HUES48 (cell line): ENCODE data around the gene PACS1.

Source experiments
- H3K27ac ChIP-seq: one replicate; pipeline ENCODE4 v1.7.0; 2013; ENCODE audit warnings: low read depth, low read length, inconsistent platforms
- H3K27me3 ChIP-seq: 2 replicates; pipeline ENCODE4 v1.6.1; 2013; ENCODE audit warnings: mild to moderate bottlenecking, low read length; ENCODE audit not compliant: control insufficient read depth, insufficient read depth
- H3K36me3 ChIP-seq: 2 replicates; pipeline ENCODE4 v1.6.1; 2013; ENCODE audit warnings: low read length; ENCODE audit not compliant: control insufficient read depth, insufficient read depth
- H3K4me1 ChIP-seq: 2 replicates; pipeline ENCODE4 v1.6.1; 2013; ENCODE audit warnings: mild to moderate bottlenecking, low read length; ENCODE audit not compliant: control insufficient read depth, insufficient read depth
- H3K4me3 ChIP-seq: 2 replicates; pipeline ENCODE4 v1.5.1; 2013; ENCODE audit warnings: mild to moderate bottlenecking, low read depth, low read length
- H3K9ac ChIP-seq: 2 replicates; pipeline ENCODE4 v1.6.1; 2013; ENCODE audit warnings: mild to moderate bottlenecking, low read depth, low read length, moderate library complexity
- H3K9me3 ChIP-seq: 2 replicates; pipeline ENCODE4 v1.6.1; 2013; ENCODE audit warnings: low read length; ENCODE audit not compliant: control insufficient read depth, insufficient read depth

Gene PACS1

GRCh38 chr11:66278363-66279091 lies 208.5 kb downstream of the PACS1 start:
- H3K9ac ChIP-seq, result no peak overlapping the region
- H3K4me3 ChIP-seq, result peak overlapping the region; percentile 55
- no peak overlapping the region for H3K27ac ChIP-seq
- H3K27me3 ChIP-seq, result no peaks in the 10 kb centered on the region
- H3K36me3 ChIP-seq, result peaks cover 20% of the 10 kb centered on the region
- no peaks in the 10 kb centered on the region for H3K9me3 ChIP-seq
- H3K4me1 ChIP-seq, result peaks cover 9% of the 10 kb centered on the region

GRCh38 chr11:66279092-66279734 lies 209.1 kb downstream of the PACS1 start:
- Histone ChIP-seq H3K27me3 (no peaks in the 10 kb centered on the region), H3K27ac (no peak overlapping the region), H3K9me3 (no peaks in the 10 kb centered on the region), H3K4me3 (peak overlapping the region; percentile 45), H3K36me3 (peaks cover 17% of the 10 kb centered on the region), H3K9ac (no peak overlapping the region), H3K4me1 (peaks cover 9% of the 10 kb centered on the region)

DNA sequence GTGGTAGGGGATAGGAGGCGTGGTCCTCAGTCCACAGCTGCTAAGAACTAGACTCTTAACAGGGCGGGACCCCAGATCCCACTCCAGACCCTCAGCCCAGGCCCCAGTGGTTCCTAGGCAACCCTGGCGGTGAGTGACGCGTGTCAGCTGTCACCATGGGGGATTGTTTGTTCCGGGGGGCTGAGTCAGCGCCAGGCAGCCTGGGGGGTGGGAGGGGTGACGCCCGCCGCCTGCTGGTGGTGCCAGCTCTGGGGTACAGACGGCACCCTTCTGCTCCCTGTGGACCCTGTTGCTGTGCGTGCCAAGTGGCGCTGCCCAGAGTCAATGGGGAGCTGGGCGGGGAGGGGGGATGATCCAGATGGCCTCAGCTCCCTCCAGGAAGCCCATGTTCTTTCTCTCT lies 210.4 kb downstream of the PACS1 start:
- H3K27me3 ChIP-seq, result no peaks in the 10 kb centered on the region
- peaks cover 20% of the 10 kb centered on the region for H3K36me3 ChIP-seq
- no peaks in the 10 kb centered on the region for H3K9me3 ChIP-seq
- no peak overlapping the region for H3K27ac ChIP-seq
- H3K4me3 ChIP-seq, result no peak overlapping the region
- no peak overlapping the region for H3K9ac ChIP-seq
- H3K4me1 ChIP-seq, result peaks cover 9% of the 10 kb centered on the region

DNA sequence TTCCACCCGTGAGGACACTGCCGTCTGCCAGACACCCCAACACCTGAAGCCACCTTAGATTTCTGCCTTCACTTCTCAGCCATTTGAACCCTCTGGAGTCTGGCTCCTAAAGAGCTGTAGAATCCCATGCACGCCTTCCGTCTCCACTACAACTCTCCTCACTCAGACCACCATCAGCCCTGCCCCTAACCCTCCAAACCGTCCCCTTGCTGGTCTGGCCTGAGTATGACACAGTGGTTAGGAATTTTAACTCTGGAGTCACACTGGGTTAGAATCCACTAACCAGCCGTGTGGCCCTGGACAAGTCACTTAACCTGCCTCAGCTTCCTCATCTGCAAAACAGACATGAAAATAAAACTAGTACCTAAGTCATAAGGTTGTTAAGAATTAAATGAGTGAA lies 210.9 kb downstream of the PACS1 start:
- Histone ChIP-seq H3K9ac (no peak overlapping the region), H3K27me3 (no peaks in the 10 kb centered on the region), H3K27ac (no peak overlapping the region), H3K4me3 (no peak overlapping the region), H3K9me3 (no peaks in the 10 kb centered on the region), H3K4me1 (peaks cover 9% of the 10 kb centered on the region), H3K36me3 (peaks cover 23% of the 10 kb centered on the region)

- peaks cover 9% of the 10 kb centered on the region for H3K4me1 ChIP-seq
- peaks cover 19% of the 10 kb centered on the region for H3K36me3 ChIP-seq
- H3K4me3 ChIP-seq, result no peak overlapping the region
- no peaks in the 10 kb centered on the region for H3K9me3 ChIP-seq
- H3K9ac ChIP-seq, result no peak overlapping the region
- no peak overlapping the region for H3K27ac ChIP-seq
- no peaks in the 10 kb centered on the region for H3K27me3 ChIP-seq
Observed at GRCh38 chr11:66281776-66282467, 211.8 kb downstream of the PACS1 start.

- no peak overlapping the region for H3K4me3 ChIP-seq
- no peaks in the 10 kb centered on the region for H3K27me3 ChIP-seq
- H3K27ac ChIP-seq, result peak overlapping the region; percentile 60
- H3K4me1 ChIP-seq, result peaks cover 9% of the 10 kb centered on the region
- H3K36me3 ChIP-seq, result peaks cover 19% of the 10 kb centered on the region
- no peaks in the 10 kb centered on the region for H3K9me3 ChIP-seq
- H3K9ac ChIP-seq, result no peak overlapping the region
Observed at GRCh38 chr11:66282468-66283455, 212.7 kb downstream of the PACS1 start.

DNA sequence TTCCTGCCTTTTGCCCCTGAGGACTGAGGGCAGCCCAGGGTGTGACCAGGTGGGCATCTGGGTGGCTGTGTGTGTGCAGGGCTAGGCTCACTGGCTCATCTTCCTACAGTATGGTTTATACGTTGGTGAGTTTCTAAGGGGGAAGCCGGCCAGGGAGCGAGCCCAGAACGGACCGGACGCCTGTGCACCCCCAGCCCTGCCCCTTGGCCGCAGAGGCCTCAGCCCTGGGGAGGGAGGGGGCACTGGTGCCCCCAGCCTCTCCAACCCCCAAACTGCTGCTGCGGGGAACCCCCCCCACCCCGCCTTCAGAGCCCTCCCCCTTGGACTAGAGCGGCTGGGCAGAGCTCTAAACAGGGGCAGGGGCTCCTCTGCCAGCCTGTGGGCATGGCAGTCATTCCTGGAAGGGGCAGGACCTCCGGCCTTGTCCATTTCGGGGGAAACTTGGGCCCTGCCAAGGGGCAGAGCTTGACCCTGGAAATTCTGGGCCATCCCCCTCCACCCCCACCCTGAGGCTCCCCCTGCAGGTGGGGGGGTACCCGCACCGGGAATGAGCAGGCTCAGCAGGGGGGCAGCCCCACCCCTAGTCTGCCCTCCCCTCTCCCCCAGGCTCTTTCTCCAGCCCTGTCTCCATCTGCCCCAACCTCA lies 213.5 kb downstream of the PACS1 start:
- H3K27ac ChIP-seq, result no peak overlapping the region
- H3K27me3 ChIP-seq, result no peaks in the 10 kb centered on the region
- H3K9me3 ChIP-seq, result no peaks in the 10 kb centered on the region
- H3K4me3 ChIP-seq, result no peak overlapping the region
- H3K4me1 ChIP-seq, result peaks cover 9% of the 10 kb centered on the region
- H3K36me3 ChIP-seq, result peaks cover 19% of the 10 kb centered on the region
- no peak overlapping the region for H3K9ac ChIP-seq

- H3K9ac ChIP-seq, result no peak overlapping the region
- no peak overlapping the region for H3K27ac ChIP-seq
- peaks cover 9% of the 10 kb centered on the region for H3K4me1 ChIP-seq
- H3K4me3 ChIP-seq, result no peak overlapping the region
- H3K27me3 ChIP-seq, result no peaks in the 10 kb centered on the region
- H3K9me3 ChIP-seq, result no peaks in the 10 kb centered on the region
- peaks cover 19% of the 10 kb centered on the region for H3K36me3 ChIP-seq
Observed at GRCh38 chr11:66284526-66285078, 214.5 kb downstream of the PACS1 start.

DNA sequence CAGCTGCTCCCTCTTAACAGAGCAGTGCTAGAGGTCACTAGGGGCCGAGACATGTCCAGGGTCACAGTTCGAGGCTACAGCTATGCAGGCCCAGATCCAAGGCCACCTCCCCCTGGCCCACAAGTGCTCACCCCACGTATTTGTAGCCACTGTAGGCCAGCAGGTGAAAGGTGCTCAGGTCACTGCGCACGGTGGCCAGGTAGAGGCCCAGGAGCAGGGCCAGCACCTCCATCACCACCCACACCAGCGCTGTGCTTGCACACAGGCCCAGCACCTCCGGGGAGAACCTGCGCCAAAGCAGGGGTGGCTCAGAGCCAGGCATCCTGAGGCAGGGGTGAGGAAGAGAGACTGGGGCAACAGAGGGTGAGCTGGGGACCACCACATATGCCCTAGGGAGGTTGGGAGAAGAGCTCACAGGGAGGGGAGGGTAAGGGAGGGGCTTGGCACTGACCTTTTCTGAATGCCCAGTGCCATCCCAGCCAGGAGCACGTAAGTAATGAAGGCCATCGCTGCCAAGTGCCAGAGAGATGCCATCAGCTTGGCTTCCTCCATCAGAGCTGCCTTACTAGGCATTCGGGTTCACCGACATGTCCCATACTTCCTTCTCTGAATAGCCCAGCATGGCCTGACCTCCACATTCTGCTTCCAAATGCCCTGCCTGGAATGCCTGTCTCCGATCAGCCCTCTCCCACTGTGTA lies 215.3 kb downstream of the PACS1 start:
- peaks cover 4% of the 10 kb centered on the region for H3K27me3 ChIP-seq
- peaks cover 14% of the 10 kb centered on the region for H3K4me1 ChIP-seq
- H3K27ac ChIP-seq, result no peak overlapping the region

More for the DNA sequence above, 215.3 kb downstream of the PACS1 start:
- peaks cover 19% of the 10 kb centered on the region for H3K36me3 ChIP-seq
- no peak overlapping the region for H3K9ac ChIP-seq
- no peak overlapping the region for H3K4me3 ChIP-seq
- no peaks in the 10 kb centered on the region for H3K9me3 ChIP-seq
